ACC112 (cell line): ENCODE data around the gene WBP2.

Experiments
- H2AFZ ChIP-seq: fragments of 200-600 bp; sonication (generic); one replicate; pipeline ENCODE4 v1.6.0; 2017; ENCODE audit warnings: antibody characterized with exemption, low read length; ENCODE audit not compliant: unreplicated experiment
- H3K27ac ChIP-seq: fragments of 200-600 bp; sonication (generic); 2 replicates; pipeline ENCODE4 v1.5.1; 2014; ENCODE audit warnings: low read depth, mild to moderate bottlenecking, antibody characterized with exemption, low read length, moderate library complexity
- H3K27me3 ChIP-seq: fragments of 200-600 bp; sonication (generic); 2 replicates; pipeline ENCODE4 v1.6.1; 2014; ENCODE audit warnings: mild to moderate bottlenecking, antibody characterized with exemption, low read length, moderate library complexity, mixed read lengths; ENCODE audit not compliant: insufficient read depth
- H3K36me3 ChIP-seq: fragments of 200-600 bp; sonication (generic); 2 replicates; pipeline ENCODE4 v1.6.1; 2016; ENCODE audit warnings: mild to moderate bottlenecking, antibody characterized with exemption, low read length, moderate library complexity, mixed read lengths; ENCODE audit not compliant: insufficient read depth
- H3K4me1 ChIP-seq: fragments of 200-600 bp; sonication (generic); one replicate; pipeline ENCODE4 v1.6.1; 2016; ENCODE audit warnings: low read length, mixed read lengths; ENCODE audit not compliant: insufficient read depth, unreplicated experiment, control insufficient read depth
- H3K4me3 ChIP-seq: fragments of 200-600 bp; sonication (generic); 2 replicates; pipeline ENCODE4 v1.5.1; 2014; ENCODE audit warnings: mild to moderate bottlenecking, low read depth, low read length
- H3K79me2 ChIP-seq: fragments of 200-600 bp; sonication (generic); one replicate; pipeline ENCODE4 v1.6.0; 2016; ENCODE audit warnings: low read length; ENCODE audit not compliant: control insufficient read depth, unreplicated experiment, insufficient read depth

Gene WBP2

DNA sequence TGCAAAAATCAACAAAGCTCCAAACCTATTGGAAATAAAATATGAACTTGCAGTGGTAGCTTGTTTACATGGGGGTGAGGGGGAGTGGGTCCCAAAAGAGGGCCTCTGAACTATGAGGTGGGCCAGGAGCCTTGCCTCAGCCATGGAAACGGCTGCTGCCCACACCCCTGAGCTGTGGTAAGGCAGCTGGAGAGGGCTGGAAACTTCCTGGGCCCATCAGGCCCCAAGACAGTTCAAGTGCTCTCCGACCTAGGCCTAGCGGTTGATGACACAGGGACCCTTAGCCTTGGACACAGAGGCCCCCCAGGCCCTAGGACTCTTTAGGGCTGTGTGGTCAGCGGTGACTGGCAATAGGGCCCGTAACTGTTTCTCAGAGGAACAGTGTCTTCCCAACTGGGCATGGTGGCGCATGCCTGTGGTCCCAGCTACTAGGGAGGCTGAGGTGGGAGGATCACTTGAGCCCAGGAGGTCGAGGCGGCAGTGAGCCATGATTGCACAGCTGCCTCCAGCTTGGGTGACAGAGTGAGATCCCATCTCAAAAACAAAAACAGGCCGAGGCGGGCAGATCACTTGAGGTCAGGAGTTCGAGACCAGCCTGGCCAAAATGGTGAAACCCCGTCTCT lies 29.3 kb downstream of the WBP2 start:
- H3K4me3 ChIP-seq, result no peak overlapping the region
- no peak overlapping the region for H2AFZ ChIP-seq
- no peaks in the 10 kb centered on the region; the same call in 1 of the 2 replicates for H3K36me3 ChIP-seq
- H3K27me3 ChIP-seq, result no peaks in the 10 kb centered on the region
- H3K79me2 ChIP-seq, result no peaks in the 10 kb centered on the region
- peaks cover 4% of the 10 kb centered on the region for H3K4me1 ChIP-seq
- H3K27ac ChIP-seq, result no peak overlapping the region

- H3K36me3 ChIP-seq, result peaks cover 2% of the 10 kb centered on the region; the same call in 1 of the 2 replicates
- H3K79me2 ChIP-seq, result no peaks in the 10 kb centered on the region
- peaks cover 4% of the 10 kb centered on the region for H3K4me1 ChIP-seq
- H3K27ac ChIP-seq, result no peak overlapping the region
- H3K27me3 ChIP-seq, result no peaks in the 10 kb centered on the region
- no peak overlapping the region for H3K4me3 ChIP-seq
- no peak overlapping the region for H2AFZ ChIP-seq
Measured at GRCh38 chr17:75825149-75825552, 30.0 kb downstream of the WBP2 start.

GRCh38 chr17:75824666-75825065 lies 30.5 kb downstream of the WBP2 start:
- H2AFZ ChIP-seq, result no peak overlapping the region
- no peaks in the 10 kb centered on the region for H3K27me3 ChIP-seq
- H3K4me3 ChIP-seq, result no peak overlapping the region
- H3K27ac ChIP-seq, result no peak overlapping the region
- peaks cover 6% of the 10 kb centered on the region; the same call in 1 of the 2 replicates for H3K36me3 ChIP-seq
- H3K79me2 ChIP-seq, result no peaks in the 10 kb centered on the region
- peaks cover 4% of the 10 kb centered on the region for H3K4me1 ChIP-seq

GRCh38 chr17:75824050-75824552 lies 31.0 kb downstream of the WBP2 start:
- Histone ChIP-seq H3K36me3 (peaks cover 6% of the 10 kb centered on the region; the same call in 1 of the 2 replicates), H2AFZ (no peak overlapping the region)

DNA sequence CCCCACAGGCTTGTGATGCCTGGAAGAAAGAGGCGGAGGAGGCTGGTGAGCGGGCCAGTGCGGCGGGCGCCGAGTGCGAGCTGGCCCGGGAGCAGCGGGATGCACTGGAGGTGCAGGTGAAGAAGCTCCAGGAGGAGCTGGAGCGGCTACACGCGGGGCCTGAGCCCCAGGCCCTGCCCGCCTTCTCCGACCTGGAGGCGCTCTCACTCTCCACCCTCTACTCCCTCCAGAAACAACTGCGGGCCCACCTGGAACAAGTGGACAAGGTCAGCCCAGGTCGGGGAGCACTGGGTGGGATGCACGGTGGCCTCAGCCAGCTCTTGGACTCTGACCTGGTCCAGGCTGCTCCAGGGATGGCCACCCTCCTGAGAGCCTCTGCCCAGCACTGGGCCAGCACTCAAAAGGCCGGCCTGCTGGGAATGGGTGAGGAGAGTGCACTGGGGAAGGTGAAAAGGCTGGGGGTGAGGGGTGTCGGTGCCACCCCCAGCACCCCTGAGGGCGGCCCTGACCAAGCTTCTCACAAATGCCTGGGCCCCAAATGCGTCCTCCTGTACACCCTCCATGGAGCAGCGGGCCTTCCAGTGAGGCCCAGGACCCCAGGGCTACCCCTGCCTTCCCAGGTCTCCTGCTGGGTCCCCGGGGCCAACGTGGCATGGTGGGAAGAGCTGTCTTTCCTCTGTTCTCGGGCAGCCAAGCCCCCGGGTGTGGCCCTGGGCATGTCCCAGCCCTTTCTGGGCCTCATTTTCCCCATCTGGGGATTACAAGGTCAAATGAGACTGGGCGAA lies 31.7 kb downstream of the WBP2 start:
- Histone ChIP-seq H3K36me3 (peaks cover 6% of the 10 kb centered on the region; the same call in 1 of the 2 replicates), H3K27ac (no peak overlapping the region), H2AFZ (no peak overlapping the region), H3K79me2 (no peaks in the 10 kb centered on the region), H3K4me3 (no peak overlapping the region), H3K4me1 (peaks cover 4% of the 10 kb centered on the region), H3K27me3 (no peaks in the 10 kb centered on the region)

More at GRCh38 chr17:75824050-75824552, 31.0 kb downstream of the WBP2 start:
- Histone ChIP-seq H3K27ac (no peak overlapping the region), H3K4me3 (no peak overlapping the region), H3K4me1 (peaks cover 4% of the 10 kb centered on the region), H3K79me2 (no peaks in the 10 kb centered on the region), H3K27me3 (no peaks in the 10 kb centered on the region)

DNA sequence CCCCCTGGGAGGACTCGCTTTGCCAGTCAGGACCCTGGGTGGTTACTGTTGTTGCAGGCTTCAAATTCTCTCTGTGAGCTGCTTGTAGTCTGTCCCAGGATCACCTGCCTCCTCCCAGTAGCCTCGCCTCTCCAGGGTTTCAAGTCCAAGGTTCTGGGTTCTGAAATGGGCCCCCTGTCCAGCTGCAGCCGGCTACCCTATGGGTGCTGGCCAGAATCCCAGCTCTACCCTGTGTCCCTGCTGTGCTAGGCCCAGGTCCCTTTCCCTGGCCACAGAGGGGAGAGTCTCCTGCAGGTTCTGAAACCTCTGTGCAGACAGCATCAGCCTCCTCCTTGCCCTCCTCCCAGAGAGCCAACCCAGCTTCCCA lies 32.4 kb downstream of the WBP2 start:
- Histone ChIP-seq H3K4me1 (peaks cover 4% of the 10 kb centered on the region), H2AFZ (no peak overlapping the region), H3K27ac (no peak overlapping the region), H3K79me2 (no peaks in the 10 kb centered on the region), H3K27me3 (no peaks in the 10 kb centered on the region), H3K4me3 (no peak overlapping the region), H3K36me3 (peaks cover 6% of the 10 kb centered on the region; the same call in 1 of the 2 replicates)

GRCh38 chr17:75822119-75822799 lies 32.9 kb downstream of the WBP2 start:
- Histone ChIP-seq H3K36me3 (peaks cover 6% of the 10 kb centered on the region; the same call in 1 of the 2 replicates), H3K27me3 (no peaks in the 10 kb centered on the region), H3K79me2 (no peaks in the 10 kb centered on the region), H3K4me3 (no peak overlapping the region), H2AFZ (no peak overlapping the region), H3K4me1 (peaks cover 3% of the 10 kb centered on the region), H3K27ac (no peak overlapping the region)

- no peak overlapping the region for H2AFZ ChIP-seq
- H3K27ac ChIP-seq, result no peak overlapping the region
- peaks cover 6% of the 10 kb centered on the region; the same call in 1 of the 2 replicates for H3K36me3 ChIP-seq
- no peaks in the 10 kb centered on the region for H3K79me2 ChIP-seq
- H3K4me3 ChIP-seq, result no peak overlapping the region
- no peaks in the 10 kb centered on the region for H3K4me1 ChIP-seq
- H3K27me3 ChIP-seq, result no peaks in the 10 kb centered on the region
Measured at GRCh38 chr17:75821552-75821951, 33.6 kb downstream of the WBP2 start.

DNA sequence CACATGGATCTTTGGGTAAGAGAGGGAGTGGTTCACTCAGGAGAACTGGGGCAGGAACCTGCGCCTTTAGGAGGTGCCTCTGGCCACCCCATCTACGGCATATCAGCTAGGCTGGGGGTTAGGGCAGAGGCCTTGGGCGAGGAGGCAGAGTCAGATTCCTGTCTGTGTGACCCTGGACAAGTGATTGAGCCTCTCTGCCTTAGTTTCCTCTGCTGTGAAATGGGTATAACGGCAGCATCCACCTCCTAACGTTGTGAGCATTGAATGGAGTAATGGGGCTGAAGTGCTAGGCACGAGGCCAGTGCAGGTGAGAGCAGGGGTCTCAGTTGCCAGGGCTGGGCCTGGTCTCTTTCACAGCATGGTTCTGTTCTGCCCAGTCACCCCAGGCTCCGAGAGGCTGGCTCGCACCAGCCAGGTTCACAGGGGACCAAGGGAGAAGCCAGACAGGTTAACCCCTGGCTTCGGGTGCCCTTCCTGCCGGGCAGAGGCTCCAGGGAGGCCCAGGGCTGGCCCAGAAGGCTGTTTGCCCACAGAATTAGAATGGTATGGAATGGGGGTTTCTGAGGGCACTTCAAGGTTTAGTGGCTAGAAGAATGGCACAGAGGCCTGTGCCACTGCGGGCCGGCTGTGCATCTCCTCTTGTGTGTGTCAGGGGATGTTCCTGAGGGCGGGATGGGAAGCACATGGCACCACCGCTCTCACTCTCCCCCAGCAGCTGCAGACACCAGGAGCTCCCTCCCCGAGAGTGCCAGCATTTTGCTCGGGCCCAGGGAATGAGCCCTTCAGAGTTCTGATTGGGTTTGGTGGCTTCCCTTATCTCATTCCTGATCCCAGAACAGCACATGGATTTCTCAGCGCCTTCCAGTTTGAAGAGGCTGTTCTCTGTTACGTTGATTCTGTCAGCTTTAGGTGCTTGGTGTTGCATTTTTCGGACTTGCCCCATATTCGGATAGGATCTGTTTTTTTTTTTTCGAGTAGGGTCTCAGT lies 34.7 kb downstream of the WBP2 start:
- Histone ChIP-seq H3K27me3 (no peaks in the 10 kb centered on the region), H3K4me3 (no peak overlapping the region), H3K79me2 (no peaks in the 10 kb centered on the region), H3K36me3 (peaks cover 6% of the 10 kb centered on the region; the same call in 1 of the 2 replicates), H3K4me1 (peaks cover 1% of the 10 kb centered on the region), H3K27ac (no peak overlapping the region), H2AFZ (no peak overlapping the region)

- Histone ChIP-seq H3K36me3 (peaks cover 6% of the 10 kb centered on the region; the same call in 1 of the 2 replicates), H3K4me3 (no peak overlapping the region), H3K27me3 (no peaks in the 10 kb centered on the region), H3K4me1 (peaks cover 8% of the 10 kb centered on the region), H3K79me2 (no peaks in the 10 kb centered on the region), H3K27ac (no peak overlapping the region), H2AFZ (no peak overlapping the region)
Measured at GRCh38 chr17:75819678-75820077, 35.5 kb downstream of the WBP2 start.
